HL-60 (cell line): ENCODE data around the gene ITIH1.

ENCODE experiments used
- DNase-seq, 2 experiments: peaks; one replicate each; pipeline ENCODE4 v3.0.0-alpha.2; 2010 to 2020; ENCODE audit warnings: low read depth in 1 of 2, low spot score in 1 of 2
- H3K27ac ChIP-seq: fragments of 250-450 bp; sonication (Bioruptor Pico); replicated peaks from 2 replicates; pipeline ENCODE4 v1.5.1; 2020; ENCODE audit warnings: mild to moderate bottlenecking, moderate library complexity
- H3K27me3 ChIP-seq: fragments of 250-450 bp; sonication (Bioruptor Pico); 2 replicates; pipeline ENCODE4 v1.5.1; 2021; ENCODE audit warnings: mild to moderate bottlenecking, moderate library complexity; ENCODE audit not compliant: insufficient read depth, poor library complexity, severe bottlenecking
- H3K4me3 ChIP-seq: replicated peaks from 2 replicates; pipeline ENCODE4 v1.5.1; 2011; ENCODE audit warnings: mild to moderate bottlenecking, control low read depth, low read length; ENCODE audit not compliant: insufficient read depth
- CTCF ChIP-seq: IDR thresholded peaks from one replicate; pipeline ENCODE4 v1.5.1; 2011; ENCODE audit warnings: low read length, control low read depth, inconsistent platforms; ENCODE audit not compliant: insufficient read depth
- GABPA ChIP-seq: IDR thresholded peaks from 2 replicates; pipeline ENCODE4 v1.6.1; 2012; ENCODE audit warnings: low read depth
- POLR2AphosphoS5 ChIP-seq: IDR thresholded peaks from 2 replicates; pipeline ENCODE4 v1.6.1; 2012; ENCODE audit warnings: low read depth
- SPI1 ChIP-seq: IDR thresholded peaks from 2 replicates; pipeline ENCODE4 v1.6.1; 2012; ENCODE audit warnings: low read depth, mild to moderate bottlenecking, borderline replicate concordance
- TF ChIP-seq, protein P1 (sequence below): IDR thresholded peaks from 2 replicates; pipeline ENCODE4 v1.6.1; 2012; ENCODE audit warnings: low read depth; ENCODE audit not compliant: insufficient replicate concordance

The ITIH1 gene

DNA sequence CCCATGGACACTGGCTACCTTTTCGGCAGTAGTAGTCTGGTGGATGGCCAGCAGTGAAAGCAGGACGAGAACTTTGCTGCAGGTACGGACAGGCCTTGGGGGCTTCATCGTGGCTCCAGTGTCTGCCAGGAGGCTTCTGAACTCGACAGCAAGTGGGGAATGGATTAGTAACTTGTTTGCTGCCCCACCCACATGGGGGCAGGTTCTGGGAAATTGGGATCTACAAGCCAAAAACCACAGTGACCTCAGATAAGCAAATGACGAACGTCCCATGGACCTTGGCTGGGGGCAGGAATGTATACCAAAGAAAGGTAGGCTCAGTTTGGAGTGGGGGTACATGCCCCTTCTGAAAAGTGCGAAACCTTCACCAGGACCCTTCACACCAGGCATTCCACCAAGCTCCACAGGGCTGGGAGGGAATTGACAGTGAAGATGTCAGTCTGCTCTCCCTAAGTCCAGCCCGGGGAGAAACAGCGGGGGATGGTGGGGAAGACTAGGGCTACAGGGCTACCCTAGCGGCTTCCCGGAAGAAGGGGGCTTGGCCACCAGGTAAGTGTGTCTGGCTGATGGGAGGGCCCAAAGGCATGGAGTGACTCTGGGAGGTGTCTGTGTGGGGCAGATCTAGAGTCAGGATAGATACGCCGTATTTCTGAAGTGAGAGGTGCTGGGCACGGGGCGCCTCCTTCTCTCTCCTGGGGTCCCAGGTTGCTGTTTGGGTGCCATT, 53.3 kb downstream of the ITIH1 start, which contains the start of gene ITIH4:
TSS of gene ITIH4 (minus strand) at position 138 of the 724 bp plus-strand sequence. CDS start at position 108, 30 bp downstream.
- no peak for DNase-seq
- no peak within 1 kb of the TSS for H3K27ac ChIP-seq
- H3K4me3 ChIP-seq, result no peak within 1 kb of the TSS
- TF ChIP-seq SPI1, result no peak
- H3K27me3 ChIP-seq, result no peaks in the 10 kb centered on the region

DNA sequence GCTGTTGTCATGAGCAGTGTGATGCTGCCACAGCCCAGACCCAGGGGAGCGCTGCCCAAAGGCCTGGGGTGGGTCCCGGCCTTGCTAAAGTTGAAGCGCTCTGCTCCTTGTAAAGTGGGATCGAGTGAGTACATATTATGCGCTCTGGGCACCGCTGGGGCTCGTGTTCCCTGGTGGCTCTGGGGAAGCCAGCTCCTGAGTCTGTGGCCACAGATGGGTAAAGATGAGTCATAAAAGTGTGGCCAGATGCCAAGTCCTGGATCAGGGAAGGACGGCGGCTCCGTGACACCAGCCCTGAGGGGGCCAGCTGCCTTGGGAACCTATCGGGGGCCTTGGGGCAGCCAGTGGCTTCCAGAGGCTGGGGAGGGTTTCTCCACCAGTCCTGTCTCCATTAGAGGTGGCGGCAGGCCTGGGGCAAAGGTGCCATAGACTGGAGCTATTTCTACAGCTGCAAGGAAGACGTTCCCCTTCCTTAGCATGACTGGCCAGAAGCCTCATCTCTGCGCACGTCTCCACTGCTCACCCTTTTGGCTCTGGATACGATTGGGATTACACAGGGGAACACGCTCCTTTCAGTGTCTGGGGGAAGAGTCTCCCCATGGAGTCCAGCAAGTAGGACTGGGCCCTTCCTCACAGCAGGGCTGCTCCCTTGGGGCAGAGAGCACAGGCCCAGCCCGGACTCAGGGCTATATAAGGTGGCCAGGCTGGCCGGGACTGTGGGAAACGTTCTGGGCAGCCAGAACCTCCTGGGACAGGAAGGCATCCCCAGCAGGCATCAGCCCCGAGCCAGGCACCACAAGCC, 54.3 kb downstream of the ITIH1 start:
- Histone ChIP-seq H3K4me3 (no peak overlapping the region), H3K27ac (no peak overlapping the region), H3K27me3 (no peaks in the 10 kb centered on the region)
- TF ChIP-seq, protein P1, sequence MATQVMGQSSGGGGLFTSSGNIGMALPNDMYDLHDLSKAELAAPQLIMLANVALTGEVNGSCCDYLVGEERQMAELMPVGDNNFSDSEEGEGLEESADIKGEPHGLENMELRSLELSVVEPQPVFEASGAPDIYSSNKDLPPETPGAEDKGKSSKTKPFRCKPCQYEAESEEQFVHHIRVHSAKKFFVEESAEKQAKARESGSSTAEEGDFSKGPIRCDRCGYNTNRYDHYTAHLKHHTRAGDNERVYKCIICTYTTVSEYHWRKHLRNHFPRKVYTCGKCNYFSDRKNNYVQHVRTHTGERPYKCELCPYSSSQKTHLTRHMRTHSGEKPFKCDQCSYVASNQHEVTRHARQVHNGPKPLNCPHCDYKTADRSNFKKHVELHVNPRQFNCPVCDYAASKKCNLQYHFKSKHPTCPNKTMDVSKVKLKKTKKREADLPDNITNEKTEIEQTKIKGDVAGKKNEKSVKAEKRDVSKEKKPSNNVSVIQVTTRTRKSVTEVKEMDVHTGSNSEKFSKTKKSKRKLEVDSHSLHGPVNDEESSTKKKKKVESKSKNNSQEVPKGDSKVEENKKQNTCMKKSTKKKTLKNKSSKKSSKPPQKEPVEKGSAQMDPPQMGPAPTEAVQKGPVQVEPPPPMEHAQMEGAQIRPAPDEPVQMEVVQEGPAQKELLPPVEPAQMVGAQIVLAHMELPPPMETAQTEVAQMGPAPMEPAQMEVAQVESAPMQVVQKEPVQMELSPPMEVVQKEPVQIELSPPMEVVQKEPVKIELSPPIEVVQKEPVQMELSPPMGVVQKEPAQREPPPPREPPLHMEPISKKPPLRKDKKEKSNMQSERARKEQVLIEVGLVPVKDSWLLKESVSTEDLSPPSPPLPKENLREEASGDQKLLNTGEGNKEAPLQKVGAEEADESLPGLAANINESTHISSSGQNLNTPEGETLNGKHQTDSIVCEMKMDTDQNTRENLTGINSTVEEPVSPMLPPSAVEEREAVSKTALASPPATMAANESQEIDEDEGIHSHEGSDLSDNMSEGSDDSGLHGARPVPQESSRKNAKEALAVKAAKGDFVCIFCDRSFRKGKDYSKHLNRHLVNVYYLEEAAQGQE, result no peak
- 0 out of 2 replicates have a peak, but pooled peaks have one; percentile 23 for TF ChIP-seq POLR2AphosphoS5
- TF ChIP-seq CTCF, result no peak
- no peak for TF ChIP-seq SPI1
- TF ChIP-seq GABPA, result no peak
- DNase-seq, result peak; percentile 46 to 77

- TF ChIP-seq GABPA, result no peak
- no peak for TF ChIP-seq POLR2AphosphoS5
- TF ChIP-seq CTCF, result no peak
- TF ChIP-seq, protein P1, result no peak
- TF ChIP-seq SPI1, result no peak
- H3K27me3 ChIP-seq, result no peaks in the 10 kb centered on the region
- no peak for DNase-seq
- no peak overlapping the region for H3K4me3 ChIP-seq
- H3K27ac ChIP-seq, result no peak overlapping the region
Measured at GRCh38 chr3:52833202-52833601, 55.8 kb downstream of the ITIH1 start.

GRCh38 chr3:52834871-52835501, 57.6 kb downstream of the ITIH1 start, which contains the start of gene MUSTN1:
Gene MUSTN1, minus strand, starts transcription at chr3:52835019. Its CDS starts 71 bp downstream, at chr3:52834948.
- TF ChIP-seq SPI1 (no peak), GABPA (no peak), CTCF (no peak), POLR2AphosphoS5 (no peak)
- TF ChIP-seq, protein P1, result no peak
- H3K27ac ChIP-seq, result no peak within 1 kb of the TSS
- no peaks in the 10 kb centered on the region for H3K27me3 ChIP-seq
- no peak within 1 kb of the TSS for H3K4me3 ChIP-seq
- DNase-seq, result no peak
